HG03025 (cell line): ENCODE data around the gene UPK1B.
"Not testable (repeated sequence)": the region's sequence is repeated elsewhere in the genome, so short reads cannot be mapped to it uniquely, and the experiment has no call there.

Experiments used
- ATAC-seq: cut with Tn5 transposase; IDR thresholded peaks from one replicate; pipeline ENCODE4 v1.9.1; 2021; ENCODE audit warnings: mild to moderate bottlenecking, moderate library complexity; ENCODE audit not compliant: unreplicated experiment, low FRiP score

Gene UPK1B

DNA sequence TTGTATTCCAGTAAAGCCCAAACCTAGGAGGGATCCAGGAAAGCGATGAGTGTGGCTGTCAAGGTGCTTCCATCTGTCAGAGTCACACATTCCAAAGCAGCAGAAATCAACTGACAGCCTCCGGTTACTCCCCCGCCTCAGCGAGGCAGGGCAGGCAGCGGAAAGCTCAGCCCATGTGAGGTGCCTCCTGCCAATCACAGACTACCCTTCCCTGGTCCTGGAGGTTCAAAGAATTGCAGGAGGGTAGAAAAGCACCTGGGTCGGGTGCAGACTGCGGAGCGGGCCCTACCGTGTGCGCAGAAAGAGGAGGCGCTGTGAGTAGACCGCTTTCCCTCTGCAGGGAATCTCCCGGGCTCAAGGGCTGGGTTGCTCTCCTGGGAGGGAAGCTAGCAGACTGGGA, at the start of gene UPK1B:
Gene UPK1B (plus strand): TSS at position 274 of the 400 bp plus-strand sequence. CDS start 13,144 bp downstream, outside the sequence.
- no peak for ATAC-seq

DNA sequence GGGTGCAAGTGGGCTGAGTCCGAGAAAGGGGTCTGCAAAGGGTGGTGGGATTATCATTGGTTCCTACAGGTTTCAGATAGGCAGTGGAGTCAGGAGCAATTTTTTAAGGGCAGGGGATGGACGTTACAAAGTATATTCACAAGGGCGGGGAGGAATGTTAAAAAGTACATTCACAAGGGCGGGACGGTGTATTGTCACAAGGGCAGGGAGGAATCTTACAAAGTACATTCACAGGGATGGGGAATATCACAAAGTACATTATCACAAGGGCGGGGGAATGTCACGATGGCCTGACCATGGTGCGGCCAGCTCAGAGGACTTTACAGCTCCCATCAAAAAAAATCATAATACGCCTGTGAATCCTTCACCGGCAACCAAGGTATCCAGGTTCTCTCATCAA, 48.1 kb upstream of the UPK1B start:
- ATAC-seq, result no peak

DNA sequence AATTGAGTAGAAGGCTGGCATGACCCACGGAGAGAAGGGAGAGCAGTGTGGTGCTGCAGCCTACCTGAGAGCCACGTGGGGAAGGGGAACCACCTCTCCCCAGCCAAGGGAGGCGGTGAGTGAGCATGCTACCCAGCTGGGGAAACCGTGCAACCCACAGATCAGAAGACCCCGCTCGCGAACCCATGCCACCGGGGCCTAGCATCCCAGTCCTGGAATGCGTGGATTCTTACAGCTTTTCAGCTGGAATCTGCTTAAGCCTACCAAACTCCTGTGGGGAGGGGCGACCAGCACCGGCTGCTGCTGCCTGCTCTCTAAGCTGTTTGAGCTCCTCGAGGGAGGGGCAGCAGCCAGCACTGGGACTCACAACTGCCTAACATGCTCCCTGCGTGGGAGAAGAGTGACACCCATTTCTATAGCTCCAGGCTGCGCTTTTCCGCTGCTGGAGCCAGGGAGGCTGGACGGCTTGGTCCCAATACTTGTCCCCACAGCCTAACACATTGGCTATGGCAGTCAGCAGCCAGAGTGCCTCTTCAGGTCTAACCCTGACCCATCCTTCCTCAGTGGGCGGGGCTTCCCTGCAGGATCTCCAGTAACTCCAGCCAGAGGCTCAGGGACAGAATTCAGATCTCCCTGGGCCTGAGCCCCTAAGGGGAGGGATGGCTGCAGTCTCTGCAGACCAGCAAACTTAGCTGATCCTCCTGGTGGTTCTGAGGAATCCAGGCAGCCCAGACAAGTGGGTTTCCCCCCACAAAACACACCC, 47.5 kb upstream of the UPK1B start:
- ATAC-seq, result no peak

DNA sequence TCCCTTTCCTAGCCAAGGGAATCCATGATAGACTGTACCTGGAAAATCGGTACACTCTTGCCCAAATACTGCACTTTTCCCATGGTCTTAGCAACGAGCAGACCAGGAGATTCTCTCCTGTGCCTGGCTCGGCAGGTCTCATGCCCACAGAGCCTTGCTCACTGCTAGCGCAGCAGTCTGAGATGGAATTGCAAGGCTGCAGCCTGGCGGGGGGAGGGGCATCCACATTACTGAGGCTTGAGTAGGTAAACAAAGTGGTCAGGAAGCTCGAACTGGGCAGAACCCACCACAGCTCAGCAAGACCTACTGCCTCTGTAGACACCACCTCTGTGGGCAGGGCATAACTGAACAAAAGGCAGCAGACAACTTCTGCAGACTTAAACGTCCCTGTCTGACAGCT, 43.1 kb upstream of the UPK1B start:
- ATAC-seq, result not testable (repeated sequence)

DNA sequence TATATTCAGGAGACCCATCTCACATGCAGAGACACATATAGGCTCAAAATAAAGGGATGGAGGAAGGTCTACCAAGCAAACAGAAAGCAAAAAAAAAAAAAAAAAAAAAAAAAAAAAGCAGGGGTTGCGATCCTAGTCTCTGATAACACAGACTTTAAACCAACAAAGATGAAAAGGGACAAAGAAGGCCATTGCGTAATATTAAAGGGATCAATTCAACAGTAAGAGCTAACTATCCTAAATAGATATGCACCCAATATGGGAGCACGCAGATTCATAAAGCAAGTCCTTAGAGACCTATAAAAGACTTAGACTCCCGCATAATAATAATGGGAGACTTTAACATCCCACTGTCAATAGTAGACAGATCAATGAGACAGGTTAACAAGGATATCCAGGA, 41.1 kb upstream of the UPK1B start:
- ATAC-seq, result not testable (repeated sequence)

DNA sequence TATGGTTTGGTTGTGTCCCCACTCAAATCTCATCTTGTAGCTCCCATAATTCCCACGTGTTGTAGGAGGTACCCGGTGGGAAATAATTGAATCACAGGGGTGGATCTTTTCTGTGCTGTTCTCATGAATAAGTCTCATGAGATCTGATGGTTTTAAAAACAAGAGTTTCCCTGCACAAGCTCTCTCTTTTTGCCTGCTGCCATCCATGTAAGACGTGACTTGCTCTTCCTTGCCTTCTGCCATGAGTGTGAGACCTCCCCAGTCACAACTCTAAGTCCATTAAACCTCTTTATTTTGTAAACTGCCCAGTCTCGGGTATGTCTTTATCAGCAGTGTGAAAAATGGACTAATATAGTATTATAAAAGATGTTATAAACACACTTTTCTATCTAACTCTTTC, 34.0 kb upstream of the UPK1B start:
- ATAC-seq, result not testable (repeated sequence)

DNA sequence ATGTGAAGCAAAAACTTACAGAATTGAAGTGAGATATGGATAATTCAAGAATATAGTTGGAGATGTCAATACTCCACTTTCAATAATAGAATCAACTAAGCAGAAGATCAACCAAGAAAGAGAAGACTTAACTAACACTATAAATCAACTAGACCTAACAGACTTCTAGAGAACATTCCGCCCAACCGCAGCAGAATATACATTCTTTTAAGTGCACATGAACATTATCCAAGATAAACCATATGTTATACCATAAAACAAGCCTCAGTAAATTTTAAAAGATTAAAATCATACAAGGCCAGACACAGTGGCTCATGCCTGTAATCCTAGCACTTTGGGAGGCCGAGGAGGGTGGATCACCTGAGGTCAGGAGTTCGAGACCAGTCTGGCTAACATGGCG, 32.9 kb upstream of the UPK1B start:
- ATAC-seq, result no peak

DNA sequence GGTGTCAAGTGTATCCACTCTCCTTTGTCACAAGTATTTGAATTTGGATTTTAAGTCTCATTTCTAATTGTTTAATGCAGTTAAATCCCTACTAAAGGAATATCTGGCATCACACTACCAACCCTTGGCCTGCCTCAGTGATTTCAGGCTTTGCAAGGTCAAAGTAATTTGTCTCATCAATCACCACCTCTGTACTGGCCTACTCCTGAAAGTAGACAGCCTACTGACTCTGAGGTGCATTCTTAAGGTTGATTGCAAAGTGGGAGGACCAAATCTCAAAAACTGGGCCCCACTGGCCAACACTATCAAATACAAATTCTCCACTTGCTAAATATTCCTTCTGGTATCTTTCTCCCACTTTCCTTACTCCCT, 28.3 kb upstream of the UPK1B start:
- ATAC-seq, result no peak

DNA sequence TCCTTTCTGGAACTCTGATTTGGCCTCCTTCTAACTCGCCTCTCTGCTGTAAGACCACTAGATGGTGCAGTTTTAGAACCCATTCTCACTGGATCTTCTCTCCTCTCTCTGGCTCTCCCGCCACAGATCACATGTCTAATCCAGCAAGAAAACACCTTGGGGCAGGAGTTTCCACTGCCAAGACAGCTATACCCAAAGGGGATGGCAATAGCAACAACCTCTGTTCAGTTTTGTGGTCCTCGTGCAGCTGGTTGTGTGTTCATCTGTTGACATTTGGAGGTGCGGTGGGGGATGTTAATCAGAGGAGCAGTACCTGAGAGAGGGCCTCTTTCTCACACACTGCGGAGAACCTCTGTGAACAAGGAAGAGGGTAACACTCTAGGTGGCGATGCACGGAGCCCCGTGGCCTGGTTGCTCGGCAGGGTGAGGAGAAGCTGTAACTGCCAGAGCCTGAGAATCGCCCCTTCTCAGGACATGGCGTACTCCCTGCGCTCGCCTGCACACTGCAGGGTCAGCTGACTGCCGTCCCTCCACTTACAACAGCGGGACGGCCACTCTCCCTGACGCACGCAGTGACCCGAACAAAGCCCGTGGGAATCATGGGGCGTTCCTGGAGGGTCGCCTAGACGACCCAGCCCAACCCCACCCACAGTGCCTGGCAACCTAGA, 27.8 kb upstream of the UPK1B start, which contains the start of gene TEX55:
Gene TEX55 (plus strand): TSS at position 666 of the 668 bp plus-strand sequence. CDS start 25 bp downstream, outside the sequence.
- ATAC-seq, result no peak

DNA sequence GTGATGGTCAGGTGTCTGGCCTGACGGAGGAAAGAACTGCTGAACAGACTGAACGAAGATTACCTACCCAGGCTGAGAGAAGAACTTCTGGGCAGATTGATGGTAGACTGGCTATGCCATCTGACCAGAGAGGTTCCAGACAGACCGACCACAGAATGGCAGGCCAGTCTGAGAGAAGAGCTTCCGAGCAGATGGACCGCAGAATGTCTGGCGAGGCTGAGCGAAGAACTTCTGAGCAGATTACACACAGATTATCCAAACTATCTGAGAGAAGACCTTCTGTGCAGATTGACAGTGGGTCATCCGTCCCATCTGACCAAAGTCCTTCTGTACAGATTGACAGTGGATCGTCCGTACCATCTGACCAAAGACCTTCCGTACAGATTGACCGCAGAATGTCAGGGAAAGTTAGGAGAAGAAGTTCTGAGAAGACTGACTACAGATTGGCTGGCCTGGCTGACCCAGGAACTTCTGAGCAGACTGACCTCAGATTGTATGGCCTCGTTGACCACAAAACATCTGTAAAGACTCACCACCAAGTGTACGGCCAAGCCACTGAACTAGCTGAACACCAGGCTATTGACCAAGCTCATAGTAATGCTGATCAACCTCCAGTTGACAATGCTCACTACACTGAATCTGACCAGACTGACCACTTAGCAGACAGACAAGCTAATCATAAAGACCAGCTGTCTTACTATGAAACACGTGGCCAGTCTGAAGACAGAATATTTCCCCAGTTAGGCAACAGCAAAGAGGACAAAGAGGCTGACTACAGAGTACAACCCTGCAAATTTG, 26.6 kb upstream of the UPK1B start:
- ATAC-seq, result no peak

DNA sequence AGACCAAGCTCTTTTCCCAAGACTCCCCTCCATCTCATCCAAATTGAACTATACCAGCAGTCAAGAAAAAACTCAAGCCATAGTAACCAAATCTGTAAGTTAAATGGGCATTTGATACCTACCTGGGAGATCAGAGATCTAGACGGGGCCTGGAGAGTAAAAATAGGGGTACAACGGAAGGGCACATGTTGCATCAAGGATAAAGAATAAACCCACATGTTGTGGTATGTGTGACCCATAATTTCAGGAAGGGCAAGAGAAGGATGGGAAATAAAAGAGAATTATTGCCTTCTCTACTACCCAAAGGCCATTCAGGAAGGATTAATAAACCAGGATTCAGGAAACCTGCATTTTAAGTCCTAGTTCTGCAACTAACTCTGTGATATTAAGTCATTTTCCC, 25.9 kb upstream of the UPK1B start:
- no peak for ATAC-seq

DNA sequence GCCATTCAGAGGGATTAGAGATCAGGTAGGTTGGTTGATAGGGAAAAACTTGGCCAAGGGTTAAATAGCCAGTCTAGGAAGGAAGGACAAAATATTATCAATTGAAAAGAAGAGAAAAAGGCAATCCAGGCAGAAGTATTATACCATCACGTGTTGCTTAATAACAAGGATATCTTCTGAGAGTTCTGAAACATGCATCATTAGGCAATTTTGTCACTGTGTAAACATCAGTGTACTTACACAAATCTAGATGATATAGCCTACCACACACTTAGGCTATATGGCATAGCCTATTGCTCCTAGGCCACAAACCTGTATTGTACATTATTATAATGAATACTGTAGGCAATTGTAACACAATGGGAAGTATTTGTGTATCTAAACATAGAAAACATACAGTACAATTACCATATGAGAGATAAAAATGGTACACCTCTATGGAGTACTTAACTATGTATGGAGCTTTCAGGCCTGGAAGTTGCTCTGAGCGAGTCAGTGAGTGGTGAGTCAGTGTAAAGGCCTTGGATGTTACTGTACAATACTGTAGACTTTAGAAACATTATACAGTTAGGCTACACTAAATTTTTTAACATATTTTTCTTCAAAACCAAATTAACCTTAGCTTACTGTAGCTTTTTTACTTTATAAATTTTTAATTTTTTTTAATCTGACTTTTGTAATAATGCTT, 24.8 kb upstream of the UPK1B start:
- no peak for ATAC-seq

DNA sequence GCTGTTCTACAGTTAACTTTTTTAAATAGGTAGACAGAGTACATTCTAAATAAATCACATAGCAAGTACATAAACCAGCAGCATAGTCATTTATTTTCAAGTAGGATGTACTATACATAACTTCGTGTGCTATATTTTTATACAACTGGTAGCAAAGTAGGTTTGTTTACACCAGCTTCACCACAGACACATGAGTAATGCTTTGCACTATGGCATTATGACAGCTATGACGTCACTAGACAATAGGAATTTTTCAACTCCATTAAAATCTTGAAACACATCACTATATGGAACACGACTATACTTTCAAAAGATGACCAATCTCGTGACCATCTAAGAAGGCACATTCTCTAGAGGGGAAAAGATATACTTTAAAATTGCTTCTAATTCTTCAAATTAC, 23.9 kb upstream of the UPK1B start:
- no peak for ATAC-seq

DNA sequence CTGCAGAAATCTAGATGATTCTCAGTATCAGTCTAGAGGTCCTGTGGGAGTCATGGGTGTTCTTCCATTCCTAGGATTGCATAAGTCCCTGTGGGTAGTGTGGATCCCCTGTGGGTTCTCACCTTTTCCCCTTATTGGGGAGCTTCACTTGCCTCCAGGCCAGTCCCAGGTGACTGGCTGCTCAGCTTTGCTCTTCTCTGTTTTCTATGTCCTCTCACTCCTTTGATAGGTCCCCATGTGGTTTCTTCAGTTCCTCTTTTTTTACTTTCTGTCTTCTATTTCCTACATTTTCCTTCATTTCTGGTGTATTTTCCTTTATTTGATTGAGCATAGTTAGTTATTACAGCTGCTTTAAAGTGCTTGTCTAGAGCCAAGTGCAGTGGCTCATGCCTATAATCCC, 16.5 kb upstream of the UPK1B start:
- ATAC-seq, result no peak

DNA sequence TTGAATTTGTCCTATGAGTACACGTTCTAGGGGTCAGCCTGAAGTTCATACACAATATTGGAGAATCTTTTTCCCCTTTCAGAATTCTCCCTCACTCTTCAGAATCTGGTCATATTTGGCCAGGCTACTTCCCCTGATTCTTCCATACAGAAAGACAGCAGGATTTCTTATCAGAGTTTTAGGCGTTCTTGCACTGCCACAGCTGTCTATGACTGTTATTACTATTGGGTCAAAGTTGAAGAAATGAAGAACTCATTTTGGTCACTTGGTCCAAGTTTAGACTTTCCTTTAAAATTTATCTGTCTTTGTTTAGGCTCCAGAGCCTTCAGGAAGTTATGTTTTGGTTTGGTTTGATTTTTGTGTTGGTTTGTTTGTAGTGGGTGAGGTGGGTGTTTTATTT, 15.4 kb upstream of the UPK1B start:
- no peak for ATAC-seq

DNA sequence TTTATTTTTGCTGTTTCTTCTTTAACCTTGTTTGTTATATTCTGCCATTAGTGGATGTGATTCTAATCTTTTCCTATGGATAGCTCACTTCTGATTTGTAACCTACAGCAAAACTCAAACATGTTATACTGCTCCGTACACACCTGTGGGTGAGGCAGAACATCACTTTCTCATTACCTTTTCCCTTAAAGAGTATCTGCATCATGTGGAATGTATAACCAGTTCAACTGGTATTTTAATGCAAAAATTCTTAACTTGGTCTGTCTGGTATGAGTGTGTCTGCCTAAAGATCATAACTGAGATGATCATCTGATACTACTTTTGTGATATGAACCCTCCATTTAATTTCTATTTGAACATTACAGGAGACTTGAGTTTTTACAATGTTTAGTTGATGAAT, 13.0 kb upstream of the UPK1B start:
- ATAC-seq, result no peak

DNA sequence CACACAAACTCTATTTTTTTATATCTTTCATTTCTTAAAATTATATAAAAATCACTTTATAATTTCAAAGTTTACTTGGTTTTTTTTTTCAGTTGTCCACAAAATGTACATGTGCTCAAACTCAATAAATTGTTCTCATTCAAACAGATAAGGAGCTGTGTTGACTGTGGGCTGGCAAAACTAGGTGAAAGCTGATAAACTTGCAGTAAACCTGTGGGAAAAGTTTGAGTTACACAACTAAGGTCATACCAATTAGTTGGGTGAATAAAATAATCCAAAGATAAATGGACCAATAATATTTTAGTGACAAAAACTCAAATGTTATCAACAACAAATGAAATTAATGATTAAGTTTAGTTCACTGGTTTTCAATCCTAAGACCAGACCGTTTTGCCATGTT, 12.6 kb upstream of the UPK1B start:
- no peak for ATAC-seq

DNA sequence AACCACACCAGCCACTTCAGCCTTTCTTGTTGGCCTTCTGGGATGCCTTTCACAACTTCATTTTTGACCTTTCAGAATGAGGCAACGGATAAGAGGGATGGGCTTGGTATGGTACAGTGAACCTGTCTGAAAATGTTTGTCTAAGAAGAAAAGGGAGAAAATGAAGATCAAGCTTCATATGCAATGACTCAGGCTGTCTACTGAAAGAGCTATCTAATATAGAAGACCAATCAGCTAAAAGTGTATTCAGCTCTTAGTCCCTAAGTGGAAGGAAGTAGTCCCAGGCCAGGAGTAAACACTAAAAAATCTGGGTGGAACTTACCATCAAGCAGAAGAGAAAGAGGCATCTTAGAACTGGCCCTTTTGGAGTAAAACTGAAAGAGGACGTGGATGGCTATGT, 12.2 kb upstream of the UPK1B start:
- no peak for ATAC-seq

DNA sequence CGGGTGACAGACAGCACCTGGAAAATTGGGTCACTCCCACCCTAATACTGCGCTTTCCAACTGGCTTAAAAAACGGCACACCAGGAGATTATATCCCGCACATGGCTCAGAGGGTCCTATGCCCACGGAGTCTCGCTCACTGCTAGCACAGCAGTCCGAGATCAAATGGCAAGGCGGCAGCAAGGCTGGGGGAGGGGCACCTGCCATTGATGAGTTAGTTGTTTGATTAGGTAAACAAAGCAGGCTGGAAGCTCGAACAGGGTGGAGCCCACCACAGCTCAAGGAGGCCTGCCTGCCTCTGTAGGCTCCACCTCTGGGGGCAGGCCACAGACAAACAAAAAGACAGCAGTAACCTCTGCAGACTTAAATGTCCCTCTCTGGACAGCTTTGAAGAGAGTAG, 8.7 kb upstream of the UPK1B start:
- ATAC-seq, result not testable (repeated sequence)

DNA sequence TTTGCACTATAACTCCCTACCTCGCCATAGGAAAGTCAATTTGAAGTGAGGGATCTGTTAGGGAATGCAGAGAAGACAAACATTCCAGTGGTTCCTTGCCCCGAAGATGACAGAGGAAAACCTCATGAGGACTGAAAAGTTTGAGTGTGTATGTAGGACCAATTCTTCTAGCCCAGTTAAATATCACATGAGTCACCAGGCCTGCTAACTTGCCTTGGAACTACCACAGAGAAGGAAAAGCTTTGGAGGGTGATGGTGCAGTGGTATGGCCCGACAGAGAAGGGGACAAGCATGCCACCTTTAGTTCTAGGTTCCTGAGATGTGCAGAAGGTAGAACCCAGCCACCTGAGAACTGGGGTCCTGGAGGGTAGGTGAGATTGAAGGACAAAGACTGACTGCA, 2.6 kb upstream of the UPK1B start:
- no peak for ATAC-seq
